Liver (tissue), 9 donors: ENCODE measurements around the gene CUZD1. TPM values are rescaled to one million over a fixed set of nuclear protein-coding genes. Genes with fewer than 3 reads are reported as not detected.

Experiments used
- DNase-seq: peaks from one replicate; pipeline ENCODE4 v3.0.0-alpha.2; 2017; ENCODE audit warnings: low spot score
- H3K27ac ChIP-seq, 2 donors: one replicate each; pipeline ENCODE4 v1.7.0; 2013; ENCODE audit warnings: inconsistent platforms in 2 of 2, low read length in 2 of 2, control low read depth in 1 of 2, low read depth in 1 of 2, mild to moderate bottlenecking in 1 of 2
- H3K27me3 ChIP-seq, 4 donors: one replicate each; pipeline versions ENCODE4 v1.6.1 to v1.7.0; 2013; ENCODE audit warnings: low read length in 3 of 4, inconsistent platforms in 1 of 4, mild to moderate bottlenecking in 1 of 4, moderate library complexity in 1 of 4; ENCODE audit not compliant: control insufficient read depth in 4 of 4, insufficient read depth in 4 of 4
- H3K36me3 ChIP-seq, 4 donors: one replicate each; pipeline versions ENCODE4 v1.6.1 to v1.7.0; 2013; ENCODE audit warnings: low read length in 3 of 4, mild to moderate bottlenecking in 3 of 4, low read depth in 1 of 4, moderate library complexity in 1 of 4; ENCODE audit not compliant: control insufficient read depth in 4 of 4, insufficient read depth in 3 of 4
- H3K4me1 ChIP-seq, 4 donors: one replicate each; pipeline versions ENCODE4 v1.6.1 to v1.7.0; 2013; ENCODE audit warnings: low read length in 3 of 4, mild to moderate bottlenecking in 3 of 4, moderate library complexity in 1 of 4; ENCODE audit not compliant: control insufficient read depth in 4 of 4, insufficient read depth in 4 of 4
- H3K4me3 ChIP-seq, 3 donors: one replicate each; pipeline versions ENCODE4 v1.6.1 to v1.7.0; 2013; ENCODE audit warnings: low read length in 3 of 3, control low read depth in 1 of 3, low read depth in 1 of 3, mild to moderate bottlenecking in 1 of 3
- H3K9ac ChIP-seq, 2 donors: one replicate each; pipeline ENCODE4 v1.7.0; 2013; ENCODE audit warnings: low read length in 2 of 2, mild to moderate bottlenecking in 2 of 2, moderate library complexity in 2 of 2, control low read depth in 1 of 2, low read depth in 1 of 2
- H3K9me3 ChIP-seq, 4 donors: one replicate each; pipeline versions ENCODE4 v1.6.1 to v1.7.0; 2013; ENCODE audit warnings: low read length in 3 of 4; ENCODE audit not compliant: control insufficient read depth in 4 of 4
- ATF3 ChIP-seq: IDR thresholded peaks from 2 replicates; pipeline ENCODE4 v1.6.1; 2016; ENCODE audit warnings: antibody characterized with exemption
- EGR1 ChIP-seq, 2 donors: IDR thresholded peaks; 2 replicates each; pipeline ENCODE4 v1.6.1; 2016 to 2018; ENCODE audit warnings: antibody characterized with exemption in 2 of 2, low read depth in 2 of 2
- FOXA1 ChIP-seq: IDR thresholded peaks from 2 replicates; pipeline ENCODE4 v1.6.1; 2016; ENCODE audit warnings: antibody characterized with exemption
- FOXA2 ChIP-seq: IDR thresholded peaks from 2 replicates; pipeline ENCODE4 v1.6.1; 2016; ENCODE audit warnings: antibody characterized with exemption
- GABPA ChIP-seq, 2 donors: IDR thresholded peaks in 1 of 2; conservative IDR thresholded peaks in 1 of 2; 2 replicates each; pipeline ENCODE4 v1.6.1; 2016; ENCODE audit warnings: antibody characterized with exemption in 2 of 2, mild to moderate bottlenecking in 1 of 2, moderate library complexity in 1 of 2
- HNF4G ChIP-seq: IDR thresholded peaks from 2 replicates; pipeline ENCODE4 v1.6.1; 2016; ENCODE audit warnings: antibody characterized with exemption
- NR2F2 ChIP-seq: IDR thresholded peaks from 2 replicates; pipeline ENCODE4 v1.6.1; 2016; ENCODE audit warnings: antibody characterized with exemption
- RAD21 ChIP-seq, 2 donors: IDR thresholded peaks; 2 replicates each; pipeline ENCODE4 v1.6.1; 2016; ENCODE audit warnings: antibody characterized with exemption in 2 of 2, mild to moderate bottlenecking in 2 of 2
- REST ChIP-seq: IDR thresholded peaks from 2 replicates; pipeline ENCODE4 v1.6.1; 2016; ENCODE audit warnings: antibody characterized with exemption, mild to moderate bottlenecking
- SP1 ChIP-seq: IDR thresholded peaks from 2 replicates; pipeline ENCODE4 v1.6.1; 2018; ENCODE audit warnings: antibody characterized with exemption, mild to moderate bottlenecking
- TAF1 ChIP-seq: conservative IDR thresholded peaks from 2 replicates; pipeline ENCODE4 v1.6.1; 2016; ENCODE audit warnings: antibody characterized with exemption, mild to moderate bottlenecking
- YY1 ChIP-seq: IDR thresholded peaks from 2 replicates; pipeline ENCODE4 v1.6.1; 2016; ENCODE audit warnings: antibody characterized with exemption, mild to moderate bottlenecking
- whole genome bisulfite sequencing: extraction: QIAGEN DNeasy Blood & Tissue Kit; methylation state at CpG from one replicate; pipeline ENCODE4 v1.1.7; 2013; 5-methylcytosine and 5-hydroxymethylcytosine counted together
- polyA plus RNA-seq, 2 donors: library from polyadenylated mRNA; stranded (reverse) in 1 of 2; unstranded in 1 of 2; fragments of 200-250 nt in 1 of 2; fragments of >200 nt in 1 of 2; fragmentation: Nextera tagmentation in 1 of 2; extraction: Ambion mirVana in 1 of 2; gene quantifications; one replicate each; pipeline versions ENCODE4 v1.2.1 to v1.2.3, GENCODE V29; 2013 to 2015
- total RNA-seq, 2 donors: library from RNA; depleted of rRNA; stranded (reverse); fragments of >200 nt; gene quantifications; one replicate each; pipeline ENCODE4 v1.2.3, GENCODE V29; 2014
- TF ChIP-seq, protein P1 (sequence below): fragments of 150-350 bp; IDR thresholded peaks from 2 replicates; pipeline ENCODE4 v1.5.1; 2017; ENCODE audit warnings: improper control_type of control experiment, low read depth, low read length; ENCODE audit not compliant: missing input control
- TF ChIP-seq, protein P2 (sequence below): IDR thresholded peaks from 2 replicates; pipeline ENCODE4 v1.6.1; 2016; ENCODE audit warnings: antibody characterized with exemption
- TF ChIP-seq, protein P3 (sequence below): IDR thresholded peaks from 2 replicates; pipeline ENCODE4 v1.6.1; 2016; ENCODE audit warnings: antibody characterized with exemption
- donor health status: healthy.
- donor health status: healthy.
- donor health status: healthy.
- donor health status: healthy.
- donor health status: healthy.

Gene CUZD1
- under 1 TPM; 0.14 to 0.17 TPM for total RNA-seq
- polyA plus RNA-seq: under 1 TPM; 0.03 to 0.07 TPM

DNA sequence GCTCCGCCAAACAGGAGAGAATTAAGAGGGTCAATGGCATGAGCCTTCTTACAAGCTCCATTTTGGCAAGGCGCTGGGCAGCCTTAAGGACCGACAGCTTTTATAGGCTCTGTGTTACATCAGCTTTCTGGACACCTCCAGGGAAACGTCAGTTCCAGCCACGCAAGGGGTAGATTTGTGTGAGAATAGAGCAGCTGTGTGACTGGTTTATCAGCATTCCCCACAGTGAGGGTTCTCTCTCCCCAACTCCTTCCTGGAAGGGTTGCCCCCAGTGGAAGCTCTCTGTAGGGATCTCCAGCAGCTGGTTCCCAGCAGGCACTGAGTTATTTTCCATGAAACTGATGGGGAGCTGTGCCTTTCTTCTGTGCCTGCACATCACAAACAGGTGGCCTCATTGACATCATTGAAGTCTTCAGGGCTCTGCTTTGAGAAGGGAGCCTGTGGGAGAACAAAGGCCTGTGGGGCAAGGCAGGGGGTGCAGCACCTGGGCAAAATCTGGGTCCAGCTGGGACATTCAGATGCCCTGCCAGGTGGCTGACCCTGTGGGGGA lies at the start of gene CUZD1:
Gene CUZD1, minus strand, starts transcription at position 75 of the 550 bp plus-strand sequence. Its CDS starts 14 bp downstream, at position 61.
- TF ChIP-seq, protein P1, sequence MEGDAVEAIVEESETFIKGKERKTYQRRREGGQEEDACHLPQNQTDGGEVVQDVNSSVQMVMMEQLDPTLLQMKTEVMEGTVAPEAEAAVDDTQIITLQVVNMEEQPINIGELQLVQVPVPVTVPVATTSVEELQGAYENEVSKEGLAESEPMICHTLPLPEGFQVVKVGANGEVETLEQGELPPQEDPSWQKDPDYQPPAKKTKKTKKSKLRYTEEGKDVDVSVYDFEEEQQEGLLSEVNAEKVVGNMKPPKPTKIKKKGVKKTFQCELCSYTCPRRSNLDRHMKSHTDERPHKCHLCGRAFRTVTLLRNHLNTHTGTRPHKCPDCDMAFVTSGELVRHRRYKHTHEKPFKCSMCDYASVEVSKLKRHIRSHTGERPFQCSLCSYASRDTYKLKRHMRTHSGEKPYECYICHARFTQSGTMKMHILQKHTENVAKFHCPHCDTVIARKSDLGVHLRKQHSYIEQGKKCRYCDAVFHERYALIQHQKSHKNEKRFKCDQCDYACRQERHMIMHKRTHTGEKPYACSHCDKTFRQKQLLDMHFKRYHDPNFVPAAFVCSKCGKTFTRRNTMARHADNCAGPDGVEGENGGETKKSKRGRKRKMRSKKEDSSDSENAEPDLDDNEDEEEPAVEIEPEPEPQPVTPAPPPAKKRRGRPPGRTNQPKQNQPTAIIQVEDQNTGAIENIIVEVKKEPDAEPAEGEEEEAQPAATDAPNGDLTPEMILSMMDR: no peak
- TF ChIP-seq TAF1: no peak
- no peak for TF ChIP-seq RAD21 (IDR thresholded peaks at IDR 0.05)
- no peak for TF ChIP-seq SP1
- TF ChIP-seq, protein P2, sequence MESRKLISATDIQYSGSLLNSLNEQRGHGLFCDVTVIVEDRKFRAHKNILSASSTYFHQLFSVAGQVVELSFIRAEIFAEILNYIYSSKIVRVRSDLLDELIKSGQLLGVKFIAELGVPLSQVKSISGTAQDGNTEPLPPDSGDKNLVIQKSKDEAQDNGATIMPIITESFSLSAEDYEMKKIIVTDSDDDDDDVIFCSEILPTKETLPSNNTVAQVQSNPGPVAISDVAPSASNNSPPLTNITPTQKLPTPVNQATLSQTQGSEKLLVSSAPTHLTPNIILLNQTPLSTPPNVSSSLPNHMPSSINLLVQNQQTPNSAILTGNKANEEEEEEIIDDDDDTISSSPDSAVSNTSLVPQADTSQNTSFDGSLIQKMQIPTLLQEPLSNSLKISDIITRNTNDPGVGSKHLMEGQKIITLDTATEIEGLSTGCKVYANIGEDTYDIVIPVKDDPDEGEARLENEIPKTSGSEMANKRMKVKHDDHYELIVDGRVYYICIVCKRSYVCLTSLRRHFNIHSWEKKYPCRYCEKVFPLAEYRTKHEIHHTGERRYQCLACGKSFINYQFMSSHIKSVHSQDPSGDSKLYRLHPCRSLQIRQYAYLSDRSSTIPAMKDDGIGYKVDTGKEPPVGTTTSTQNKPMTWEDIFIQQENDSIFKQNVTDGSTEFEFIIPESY: no peak
- TF ChIP-seq, protein P3, sequence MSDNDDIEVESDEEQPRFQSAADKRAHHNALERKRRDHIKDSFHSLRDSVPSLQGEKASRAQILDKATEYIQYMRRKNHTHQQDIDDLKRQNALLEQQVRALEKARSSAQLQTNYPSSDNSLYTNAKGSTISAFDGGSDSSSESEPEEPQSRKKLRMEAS: no peak
- TF ChIP-seq REST: no peak
- TF ChIP-seq ATF3: no peak
- no peak for TF ChIP-seq NR2F2
- TF ChIP-seq YY1: no peak
- Histone ChIP-seq H3K4me1 (no peaks in the 10 kb centered on the region), H3K36me3 (no peaks in the 10 kb centered on the region), H3K4me3 (no peak within 1 kb of the TSS), H3K9ac (no peak within 1 kb of the TSS), H3K27me3 (no peaks in the 10 kb centered on the region), H3K9me3 (peaks cover 0 to 5% (median 0%) of the 10 kb centered on the region in 4 donors), H3K27ac (no peak within 1 kb of the TSS)
- DNase-seq: no peak
- WGBS: 91% methylated on average over 5 of the region's 5 CpGs

- 85% methylated on average over 5 of the region's 5 CpGs for WGBS
- Histone ChIP-seq H3K4me1 (no peaks in the 10 kb centered on the region), H3K27ac (no peak overlapping the region), H3K9ac (no peak overlapping the region), H3K27me3 (peaks cover 0 to 3% (median 0%) of the 10 kb centered on the region in 4 donors), H3K4me3 (no peak overlapping the region), H3K36me3 (no peaks in the 10 kb centered on the region), H3K9me3 (no peaks in the 10 kb centered on the region)
- no peak for DNase-seq
- TF ChIP-seq GABPA (IDR thresholded peaks at IDR 0.05 in 1 of 2, conservative IDR thresholded peaks at IDR 0.05 in 1 of 2): no peak
- no peak for TF ChIP-seq FOXA2
- TF ChIP-seq, protein P1: no peak
- TF ChIP-seq REST: no peak
- TF ChIP-seq HNF4G: no peak
- no peak for TF ChIP-seq FOXA1
- TF ChIP-seq EGR1 (IDR thresholded peaks at IDR 0.05; ENCODE audit: low read depth in 2 of 2): no peak
- TF ChIP-seq RAD21 (IDR thresholded peaks at IDR 0.05): no peak
These were observed 48.7 kb upstream of the CUZD1 start for GRCh38 chr10:122894261-122894944.
